Urinary bladder (tissue), 4 donors: Measurements from ENCODE around the gene THOP1. TPM values are rescaled to one million over a fixed set of nuclear protein-coding genes. Genes with fewer than 3 reads are reported as not detected.
"Not testable (repeated sequence)": the region's sequence is repeated elsewhere in the genome, so short reads cannot be mapped to it uniquely, and the experiment has no call there.

Experiments
- DNase-seq: peaks from one replicate; pipeline ENCODE4 v3.0.0-alpha.2; 2015; ENCODE audit errors: extremely low spot score
- H3K27ac ChIP-seq: one replicate; pipeline ENCODE4 v1.5.1; 2013; ENCODE audit warnings: low read depth, mild to moderate bottlenecking, moderate library complexity
- H3K36me3 ChIP-seq: one replicate; pipeline ENCODE4 v1.6.1; 2013; ENCODE audit warnings: mild to moderate bottlenecking, moderate library complexity; ENCODE audit not compliant: insufficient read depth
- H3K4me1 ChIP-seq: one replicate; pipeline ENCODE4 v1.6.1; 2013; ENCODE audit warnings: mild to moderate bottlenecking, moderate library complexity; ENCODE audit not compliant: insufficient read depth
- H3K4me3 ChIP-seq: one replicate; pipeline ENCODE4 v1.5.1; 2013; ENCODE audit warnings: low read depth, low read length
- WGBS: extraction: QIAGEN DNeasy Blood & Tissue Kit; methylation state at CpG from one replicate; pipeline ENCODE4 v1.1.7; 2013; 5-methylcytosine and 5-hydroxymethylcytosine counted together
- polyA plus RNA-seq: library from polyadenylated mRNA; stranded (reverse); fragments of 200-250 nt; gene quantifications from one replicate; pipeline ENCODE4 v1.2.3, GENCODE V29; 2013
- total RNA-seq: library from RNA; depleted of rRNA; stranded (reverse); fragments of >200 nt; gene quantifications from one replicate; pipeline ENCODE4 v1.2.3, GENCODE V29; 2014
- donor health status: healthy with polysubstance abuse.
- donor health status: healthy.

The THOP1 gene
- total and polyA plus RNA-seq, 2 donors: 29.2 to 50.4 TPM

- H3K27ac ChIP-seq, H3K4me1 ChIP-seq, DNase-seq, H3K4me3 ChIP-seq, H3K36me3 ChIP-seq: not testable (repeated sequence)
- 77% methylated on average over 22 of the region's 22 CpGs for WGBS
Measured at GRCh38 chr19:2817237-2817829, 32.0 kb downstream of the THOP1 start.

DNA sequence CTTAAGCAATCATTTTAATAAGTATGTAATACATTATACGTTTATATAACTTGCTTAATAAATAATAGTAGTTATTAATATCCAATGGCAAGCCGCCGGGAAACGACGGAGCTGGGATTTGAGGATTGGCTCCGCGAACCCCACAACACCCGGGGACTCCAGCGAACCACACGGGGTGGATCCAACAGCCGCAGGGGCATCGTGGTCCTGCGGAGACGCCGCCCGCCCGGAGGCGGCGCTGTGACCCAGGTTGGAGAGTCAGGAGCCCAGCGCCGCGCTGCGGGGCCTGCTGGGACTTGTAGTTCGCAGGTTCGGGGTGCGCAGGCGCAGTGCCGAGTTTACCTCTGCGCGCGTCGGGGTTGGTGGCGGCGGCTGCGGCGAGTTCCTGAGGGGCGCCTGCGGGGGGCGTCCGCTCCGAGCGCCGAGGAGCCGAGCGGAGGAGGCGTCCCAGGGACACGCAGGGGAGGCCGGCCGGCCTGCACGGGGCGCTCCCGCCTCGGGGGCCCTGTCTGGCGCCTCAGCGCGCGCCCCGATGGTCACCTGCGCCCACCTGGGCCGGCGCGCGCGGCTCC is 34.3 kb downstream of the THOP1 start, which contains the start of gene ZNF554:
TSS of gene ZNF554 (plus strand) at position 329 of the 572 bp plus-strand sequence. CDS start at position 533, 204 bp downstream.
- no peak within 1 kb of the TSS for H3K27ac ChIP-seq
- under 1% methylated on average over 64 of the region's 64 CpGs for WGBS
- H3K4me3 ChIP-seq: peak within 1 kb of the TSS; percentile 97
- peak; percentile 73 for DNase-seq
- H3K4me1 ChIP-seq: no peaks in the 10 kb centered on the region
- no peaks in the 10 kb centered on the region for H3K36me3 ChIP-seq

DNA sequence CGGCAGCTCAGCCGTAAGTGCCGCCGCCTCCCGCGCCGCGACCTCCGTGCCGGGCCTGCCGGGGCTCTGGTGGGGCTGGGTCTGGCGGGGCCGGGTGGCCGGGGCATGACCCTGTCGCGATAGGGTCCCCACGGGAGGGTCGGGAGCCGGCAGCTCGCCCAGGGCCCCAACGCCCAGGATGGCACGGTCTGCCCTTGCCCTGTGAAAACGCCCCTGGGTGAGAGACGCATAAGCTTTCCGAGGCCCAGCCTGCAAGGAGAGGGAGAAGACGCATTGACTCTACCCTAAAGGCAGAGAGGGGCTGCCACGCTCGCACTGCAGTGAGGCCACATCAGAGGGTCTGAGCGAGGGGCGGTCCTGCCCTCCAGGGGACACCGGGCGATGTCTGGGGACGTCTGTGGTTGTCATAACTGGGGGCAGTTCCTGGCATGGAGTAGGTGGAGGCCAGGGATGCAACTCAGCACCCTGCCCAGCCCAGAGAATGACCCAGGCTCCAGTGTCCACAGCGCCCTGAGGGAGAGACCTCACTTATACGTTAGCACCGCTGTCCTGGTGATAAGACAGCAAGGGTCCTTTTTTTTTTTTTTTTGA is 34.9 kb downstream of the THOP1 start:
- WGBS: 2% methylated on average over 36 of the region's 36 CpGs
- H3K27ac ChIP-seq: no peak overlapping the region
- H3K36me3 ChIP-seq: no peaks in the 10 kb centered on the region
- peak overlapping the region; percentile 97 for H3K4me3 ChIP-seq
- no peak for DNase-seq
- H3K4me1 ChIP-seq: no peaks in the 10 kb centered on the region

- WGBS: 93% methylated on average over 5 of the region's 5 CpGs
Measured at GRCh38 chr19:2822846-2823245, 37.5 kb downstream of the THOP1 start.

DNA sequence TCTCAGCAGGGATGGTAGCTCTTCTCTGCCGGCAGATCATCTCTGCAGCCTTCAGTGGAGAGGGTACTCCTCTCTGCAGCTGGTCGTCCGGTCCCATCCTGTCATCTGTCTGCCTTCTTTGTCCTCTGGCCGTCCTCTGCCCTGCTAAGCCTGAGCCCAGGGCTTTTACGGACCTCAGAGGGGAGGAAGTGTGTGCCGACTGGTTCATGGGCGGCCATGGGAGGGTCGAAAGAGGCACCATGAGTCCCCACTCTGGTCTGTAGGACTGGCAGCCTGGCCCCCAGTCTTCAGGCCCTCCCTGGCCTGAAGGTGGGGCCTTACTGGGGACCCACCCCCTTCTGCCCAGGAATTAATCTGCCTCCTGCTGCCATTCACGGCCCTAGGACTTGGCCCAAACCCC is 38.3 kb downstream of the THOP1 start:
- no peaks in the 10 kb centered on the region for H3K36me3 ChIP-seq
- no peaks in the 10 kb centered on the region for H3K4me1 ChIP-seq
- H3K27ac ChIP-seq: no peak overlapping the region
- DNase-seq: no peak
- WGBS: 83% methylated on average over 9 of the region's 9 CpGs
- no peak overlapping the region for H3K4me3 ChIP-seq

More at GRCh38 chr19:2822846-2823245, 37.5 kb downstream of the THOP1 start:
- DNase-seq: no peak
- no peak overlapping the region for H3K4me3 ChIP-seq
- no peak overlapping the region for H3K27ac ChIP-seq
- H3K4me1 ChIP-seq: no peaks in the 10 kb centered on the region
- no peaks in the 10 kb centered on the region for H3K36me3 ChIP-seq

- Histone ChIP-seq H3K27ac (no peak overlapping the region), H3K36me3 (no peaks in the 10 kb centered on the region)
- 73% methylated on average over 8 of the region's 8 CpGs for WGBS
Measured at GRCh38 chr19:2824129-2824528, 38.8 kb downstream of the THOP1 start.

GRCh38 chr19:2827022-2827421 is 41.7 kb downstream of the THOP1 start:
- no peak overlapping the region for H3K4me3 ChIP-seq
- 97% methylated on average over 2 of the region's 2 CpGs for WGBS
- H3K4me1 ChIP-seq: no peaks in the 10 kb centered on the region
- no peak overlapping the region for H3K27ac ChIP-seq
- DNase-seq: no peak
- H3K36me3 ChIP-seq: no peaks in the 10 kb centered on the region

More at GRCh38 chr19:2824129-2824528, 38.8 kb downstream of the THOP1 start:
- H3K4me1 ChIP-seq: no peaks in the 10 kb centered on the region
- no peak for DNase-seq
- no peak overlapping the region for H3K4me3 ChIP-seq

GRCh38 chr19:2827840-2828489 is 42.7 kb downstream of the THOP1 start:
- DNase-seq: no peak
- Histone ChIP-seq H3K4me3 (no peak overlapping the region), H3K36me3 (no peaks in the 10 kb centered on the region), H3K27ac (no peak overlapping the region), H3K4me1 (no peaks in the 10 kb centered on the region)
- WGBS: 96% methylated on average over 13 of the region's 13 CpGs

- no peak overlapping the region for H3K4me3 ChIP-seq
- H3K36me3 ChIP-seq: peaks cover 6% of the 10 kb centered on the region
- H3K27ac ChIP-seq: no peak overlapping the region
- H3K4me1 ChIP-seq: no peaks in the 10 kb centered on the region
- 99% methylated on average over 19 of the region's 19 CpGs for WGBS
- no peak for DNase-seq
Measured at GRCh38 chr19:2834294-2834871, 49.1 kb downstream of the THOP1 start.

GRCh38 chr19:2837430-2837829 is 52.1 kb downstream of the THOP1 start:
- 88% methylated on average over 4 of the region's 4 CpGs for WGBS
- H3K4me3 ChIP-seq: no peak overlapping the region
- H3K4me1 ChIP-seq: no peaks in the 10 kb centered on the region
- peaks cover 6% of the 10 kb centered on the region for H3K36me3 ChIP-seq
- no peak overlapping the region for H3K27ac ChIP-seq
- no peak for DNase-seq

- peak; percentile 99 for DNase-seq
- peak within 1 kb of the TSS; percentile 89 for H3K27ac ChIP-seq
- no peaks in the 10 kb centered on the region for H3K36me3 ChIP-seq
- H3K4me3 ChIP-seq: peak within 1 kb of the TSS; percentile 96
- under 1% methylated on average over 106 of the region's 106 CpGs for WGBS
- no peaks in the 10 kb centered on the region for H3K4me1 ChIP-seq
Measured at GRCh38 chr19:2840794-2841791, 55.8 kb downstream of the THOP1 start, which contains the start of gene ZNF555. ZNF555 (plus strand) TSS chr19:2841475; CDS start chr19:2841573, 98 bp downstream.

DNA sequence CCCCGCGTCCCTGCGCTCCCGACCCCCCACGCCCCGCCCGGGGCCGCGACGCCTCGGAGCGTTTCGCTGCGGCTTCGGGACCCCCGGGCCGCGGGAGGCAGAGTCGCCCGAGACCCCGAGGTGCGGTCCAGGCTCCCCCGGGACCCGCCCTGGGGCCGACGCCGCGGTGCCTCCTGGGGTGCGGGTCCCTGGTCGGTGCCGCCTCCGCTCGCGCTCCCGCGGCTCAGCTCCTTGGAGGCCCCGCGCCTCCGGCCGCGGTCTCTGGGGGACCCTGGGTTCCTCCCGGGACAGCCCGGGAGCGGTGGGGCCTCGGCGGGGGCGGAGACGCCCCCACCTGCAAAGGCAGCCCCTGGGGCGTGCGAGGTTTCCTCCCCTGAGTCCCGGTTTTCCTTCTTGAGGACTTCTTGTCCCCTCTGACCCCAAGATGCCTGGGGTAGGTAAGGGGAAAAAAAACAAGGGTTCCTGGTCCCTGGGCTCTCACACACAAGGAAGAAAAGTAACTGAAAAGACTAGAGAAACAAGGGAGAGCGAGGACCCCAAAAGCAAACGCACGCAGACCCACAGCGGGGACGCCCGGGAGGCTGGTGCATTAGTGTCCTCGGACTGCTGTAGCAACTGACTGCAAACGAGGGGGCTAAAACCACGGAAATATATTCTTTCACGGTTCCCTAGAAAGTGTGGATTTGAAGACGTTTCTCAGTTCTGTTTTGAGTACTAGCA is 56.7 kb downstream of the THOP1 start:
- no peak overlapping the region for H3K27ac ChIP-seq
- 2% methylated on average over 62 of the region's 62 CpGs for WGBS
- peak overlapping the region; percentile 96 for H3K4me3 ChIP-seq
- H3K4me1 ChIP-seq: no peaks in the 10 kb centered on the region
- no peak for DNase-seq
- no peaks in the 10 kb centered on the region for H3K36me3 ChIP-seq
